Stimulated activated CD4-positive, alpha-beta T cell treated with anti-CD3 and anti-CD28 coated beads, Interleukin-1b, Interleukin-23, amount 100 ng/mL, for 48 hours (primary cell): ENCODE results near the gene GAPDH.
A peak's percentile ranks its signal among the peaks of the same experiment; 100 is the strongest.
"Not testable (repeated sequence)": the region's sequence is repeated elsewhere in the genome, so short reads cannot be mapped to it uniquely, and the experiment has no call there.

Experiments used
- DNase-seq: peaks from one replicate; pipeline ENCODE4 v3.0.0-alpha.2; 2020

GAPDH gene

DNA sequence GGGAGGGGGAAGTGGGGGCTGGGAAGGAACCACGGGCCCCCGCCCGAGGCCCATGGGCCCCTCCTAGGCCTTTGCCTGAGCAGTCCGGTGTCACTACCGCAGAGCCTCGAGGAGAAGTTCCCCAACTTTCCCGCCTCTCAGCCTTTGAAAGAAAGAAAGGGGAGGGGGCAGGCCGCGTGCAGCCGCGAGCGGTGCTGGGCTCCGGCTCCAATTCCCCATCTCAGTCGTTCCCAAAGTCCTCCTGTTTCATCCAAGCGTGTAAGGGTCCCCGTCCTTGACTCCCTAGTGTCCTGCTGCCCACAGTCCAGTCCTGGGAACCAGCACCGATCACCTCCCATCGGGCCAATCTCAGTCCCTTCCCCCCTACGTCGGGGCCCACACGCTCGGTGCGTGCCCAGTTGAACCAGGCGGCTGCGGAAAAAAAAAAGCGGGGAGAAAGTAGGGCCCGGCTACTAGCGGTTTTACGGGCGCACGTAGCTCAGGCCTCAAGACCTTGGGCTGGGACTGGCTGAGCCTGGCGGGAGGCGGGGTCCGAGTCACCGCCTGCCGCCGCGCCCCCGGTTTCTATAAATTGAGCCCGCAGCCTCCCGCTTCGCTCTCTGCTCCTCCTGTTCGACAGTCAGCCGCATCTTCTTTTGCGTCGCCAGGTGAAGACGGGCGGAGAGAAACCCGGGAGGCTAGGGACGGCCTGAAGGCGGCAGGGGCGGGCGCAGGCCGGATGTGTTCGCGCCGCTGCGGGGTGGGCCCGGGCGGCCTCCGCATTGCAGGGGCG lies at the start of gene GAPDH:
Gene GAPDH (plus strand): TSS at position 595 of the 772 bp plus-strand sequence. CDS start 316 bp downstream, outside the sequence.
- DNase-seq: peak; percentile 92

DNA sequence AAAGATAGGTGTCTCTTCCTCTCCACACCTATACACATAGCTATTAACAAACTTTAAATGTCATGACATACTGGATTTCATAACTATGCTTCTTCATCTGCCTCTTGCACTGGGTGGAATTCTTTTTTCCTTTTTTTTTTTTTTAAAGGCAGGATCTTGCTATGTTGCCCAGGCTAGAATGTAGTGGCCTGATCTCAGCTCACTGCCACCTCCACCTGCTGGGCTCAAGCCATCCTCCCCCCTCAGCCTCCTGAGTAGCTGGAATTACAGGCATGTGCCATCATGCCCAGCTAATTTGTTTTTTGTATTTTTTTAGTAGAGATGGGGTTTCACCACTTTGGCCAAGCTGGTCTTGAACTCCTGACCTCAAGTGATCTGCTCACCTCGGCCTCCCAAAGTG lies 46.1 kb upstream of the GAPDH start:
- DNase-seq: no peak

DNA sequence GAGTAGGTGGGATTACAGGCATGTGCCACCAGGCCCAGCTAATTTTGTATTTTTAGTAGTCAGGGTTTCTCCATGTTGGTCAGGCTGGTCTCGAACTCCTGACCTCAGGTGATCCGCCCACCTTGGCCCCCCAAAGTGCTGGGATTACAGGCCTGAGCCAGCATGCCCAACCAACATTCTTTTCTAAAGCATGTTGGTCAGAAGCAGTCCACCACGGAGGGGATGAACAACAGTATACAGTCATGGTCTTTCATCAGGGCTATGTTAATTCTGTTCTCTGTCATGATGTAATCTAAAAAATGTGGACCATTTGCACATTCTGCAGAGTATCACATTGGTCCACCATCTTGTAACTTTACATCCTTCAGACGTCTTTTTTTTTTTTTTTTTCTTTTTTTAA lies 44.9 kb upstream of the GAPDH start:
- no peak for DNase-seq

DNA sequence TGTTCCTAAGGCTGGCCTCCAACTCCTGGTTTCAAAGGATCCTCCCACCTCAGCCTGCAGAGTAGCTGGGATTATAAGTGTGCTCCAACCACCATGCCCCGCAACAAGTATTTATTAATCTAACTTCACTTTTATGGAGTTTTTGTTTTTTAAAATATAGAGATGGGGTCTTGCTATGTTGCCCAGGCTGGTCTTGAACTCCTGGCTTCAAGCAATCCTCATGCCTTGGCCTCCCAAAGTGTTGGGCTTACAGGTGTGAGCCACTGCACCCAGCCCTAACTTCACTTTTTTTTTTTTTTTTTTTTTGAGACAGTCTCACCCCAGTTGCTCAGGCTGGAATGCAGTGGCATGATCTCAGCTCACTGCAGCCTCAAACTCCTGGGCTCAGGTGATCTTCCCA lies 43.6 kb upstream of the GAPDH start:
- DNase-seq: not testable (repeated sequence)

DNA sequence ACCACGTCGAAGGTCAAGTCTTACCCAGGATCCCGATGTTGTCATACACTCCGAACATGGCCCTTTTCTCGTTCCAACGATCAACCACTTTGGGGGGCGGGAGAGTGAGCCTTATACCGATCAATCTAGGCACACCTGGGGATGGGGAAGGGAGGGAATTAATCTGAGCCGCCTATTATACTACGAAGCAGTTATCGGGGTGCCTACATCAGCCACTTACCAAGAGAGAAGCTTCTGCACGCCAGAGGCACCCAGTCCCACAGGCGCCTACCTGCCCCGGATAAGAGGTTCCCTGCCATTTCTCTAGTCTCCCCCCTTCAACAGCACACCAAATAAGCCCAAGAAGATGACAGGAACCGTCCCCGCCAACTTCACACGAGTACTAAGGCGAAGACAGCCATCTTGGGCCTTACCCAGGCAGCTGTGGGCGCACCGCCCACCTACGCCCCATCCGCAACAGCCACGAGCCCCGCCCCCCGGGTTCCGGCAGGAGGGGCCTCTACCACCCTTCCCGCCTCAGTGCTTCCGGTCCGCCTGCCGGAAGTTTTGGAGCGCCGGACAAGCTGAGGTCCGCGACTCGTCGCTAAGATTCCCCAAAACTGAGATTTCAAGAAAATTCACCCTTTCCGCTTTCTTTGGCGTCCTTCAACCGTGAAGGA lies 41.4 kb upstream of the GAPDH start, which contains the start of gene MRPL51:
Gene MRPL51 (minus strand): TSS at position 425 of the 659 bp plus-strand sequence. CDS start 126 bp downstream, at position 299.
- peak; percentile 99 for DNase-seq

DNA sequence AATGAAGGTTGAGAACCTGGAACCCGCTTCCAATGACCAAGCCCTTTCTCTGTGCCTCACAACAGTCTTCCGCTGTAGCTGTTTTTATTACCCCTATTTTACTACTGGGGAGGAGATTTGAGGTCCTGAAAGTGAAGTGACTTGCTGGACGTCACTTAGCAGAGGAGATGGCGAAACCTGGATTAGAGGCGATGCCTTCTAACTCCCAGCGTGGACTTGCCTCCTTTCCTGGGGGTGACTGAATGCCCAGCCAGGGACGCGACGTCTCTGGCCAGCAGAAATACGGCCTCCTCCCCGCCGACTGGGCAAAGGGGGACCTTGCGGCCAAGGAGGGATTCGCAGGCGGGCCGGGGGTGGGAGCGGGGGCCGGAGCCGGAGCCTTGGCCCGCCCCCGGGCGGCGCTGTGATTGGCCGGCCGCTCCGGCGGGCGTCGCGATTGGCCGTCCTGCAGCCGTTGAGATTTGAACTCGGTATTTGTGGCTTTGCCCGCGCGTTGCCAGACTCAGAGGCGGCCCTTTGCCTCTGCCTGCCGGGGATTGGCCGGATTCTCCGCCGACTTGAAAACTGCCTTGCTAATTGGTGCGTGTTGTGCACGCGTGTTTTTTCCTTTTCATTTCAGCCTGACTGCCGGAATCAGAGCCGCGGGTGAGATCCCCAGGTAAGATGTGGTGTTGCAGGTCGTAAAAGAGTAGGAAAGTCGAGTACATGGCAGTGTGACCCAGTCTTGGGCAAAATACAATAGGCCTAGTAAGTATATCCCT lies 40.6 kb upstream of the GAPDH start, which contains the start of gene NCAPD2:
Gene NCAPD2 (plus strand): TSS at position 606 of the 761 bp plus-strand sequence. CDS start 997 bp downstream, outside the sequence.
- DNase-seq: peak; percentile 98

DNA sequence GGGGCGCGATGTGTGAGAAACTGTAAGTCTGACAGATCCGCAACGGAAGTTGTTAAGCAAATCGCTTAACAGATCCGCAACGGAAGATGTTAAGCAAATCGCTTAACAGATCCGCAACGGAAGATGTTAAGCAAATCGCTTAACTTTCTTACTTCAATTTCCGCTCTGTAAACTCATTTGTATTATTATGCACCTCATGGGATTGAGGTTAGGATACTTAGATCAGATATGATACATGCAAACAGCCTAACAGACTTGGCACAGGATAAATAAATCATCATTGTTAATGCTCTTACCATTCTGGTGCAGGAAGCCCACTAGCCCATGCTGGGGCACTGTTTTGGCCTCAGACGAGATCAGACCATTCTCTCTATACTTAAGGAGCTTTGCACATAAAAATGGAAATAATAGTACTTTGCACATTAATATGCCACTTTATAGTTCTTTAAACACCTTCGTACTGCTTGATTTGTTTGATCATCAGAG lies 40.0 kb upstream of the GAPDH start:
- no peak for DNase-seq

DNA sequence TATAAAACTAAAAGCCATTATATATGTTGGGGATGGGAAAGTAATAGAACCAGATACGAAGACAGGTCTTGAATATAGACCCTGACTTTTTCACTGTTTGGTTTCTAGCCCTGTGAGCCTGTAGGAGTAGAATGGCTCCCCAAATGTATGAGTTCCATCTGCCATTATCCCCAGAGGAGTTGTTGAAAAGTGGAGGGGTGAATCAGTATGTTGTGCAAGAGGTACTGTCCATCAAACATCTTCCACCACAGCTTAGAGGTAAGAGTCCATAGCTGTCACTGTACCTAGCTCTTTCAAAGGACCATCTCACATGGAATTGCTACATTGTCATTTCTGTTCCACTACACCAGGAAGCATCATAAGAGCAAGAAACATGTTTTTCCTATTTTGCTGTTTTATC lies 39.3 kb upstream of the GAPDH start:
- no peak for DNase-seq

DNA sequence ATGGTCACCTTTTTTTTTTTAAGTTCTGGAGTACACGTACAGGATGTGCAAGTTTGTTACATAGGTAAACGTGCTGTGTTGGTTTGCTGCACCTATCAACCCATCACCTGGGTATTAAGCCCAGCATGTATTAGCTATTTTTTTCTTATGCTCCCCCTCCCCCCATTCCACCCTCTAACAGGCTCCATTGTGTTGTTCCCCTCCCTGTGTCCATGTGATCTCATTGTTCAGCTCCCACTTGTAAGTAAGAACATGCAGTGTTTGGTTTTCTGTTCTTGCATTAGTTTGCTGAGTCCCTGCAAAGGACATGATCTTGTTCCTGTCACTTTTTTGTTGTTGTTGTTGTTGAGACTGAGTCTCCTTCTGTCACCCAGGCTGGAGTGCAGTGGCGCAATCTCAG lies 37.0 kb upstream of the GAPDH start:
- not testable (repeated sequence) for DNase-seq

DNA sequence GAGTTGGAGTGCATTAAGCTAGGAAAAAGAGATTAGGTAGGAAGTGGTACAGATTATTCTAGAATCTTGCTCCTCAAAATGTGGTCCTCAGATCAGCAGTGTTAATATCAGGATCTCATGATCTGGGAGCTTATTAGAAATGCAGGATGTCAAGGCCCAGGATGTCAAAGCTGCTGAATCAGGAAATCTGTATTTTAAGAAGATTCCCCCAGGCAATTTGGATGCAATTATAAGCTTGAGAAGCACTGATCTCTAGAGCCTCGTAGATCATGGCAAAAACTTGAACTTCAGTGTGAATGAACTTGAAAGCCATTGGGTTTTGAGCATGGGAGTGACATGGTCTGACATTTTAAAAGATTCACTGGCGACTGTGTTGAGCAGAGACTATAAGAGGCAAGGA lies 33.9 kb upstream of the GAPDH start:
- no peak for DNase-seq

DNA sequence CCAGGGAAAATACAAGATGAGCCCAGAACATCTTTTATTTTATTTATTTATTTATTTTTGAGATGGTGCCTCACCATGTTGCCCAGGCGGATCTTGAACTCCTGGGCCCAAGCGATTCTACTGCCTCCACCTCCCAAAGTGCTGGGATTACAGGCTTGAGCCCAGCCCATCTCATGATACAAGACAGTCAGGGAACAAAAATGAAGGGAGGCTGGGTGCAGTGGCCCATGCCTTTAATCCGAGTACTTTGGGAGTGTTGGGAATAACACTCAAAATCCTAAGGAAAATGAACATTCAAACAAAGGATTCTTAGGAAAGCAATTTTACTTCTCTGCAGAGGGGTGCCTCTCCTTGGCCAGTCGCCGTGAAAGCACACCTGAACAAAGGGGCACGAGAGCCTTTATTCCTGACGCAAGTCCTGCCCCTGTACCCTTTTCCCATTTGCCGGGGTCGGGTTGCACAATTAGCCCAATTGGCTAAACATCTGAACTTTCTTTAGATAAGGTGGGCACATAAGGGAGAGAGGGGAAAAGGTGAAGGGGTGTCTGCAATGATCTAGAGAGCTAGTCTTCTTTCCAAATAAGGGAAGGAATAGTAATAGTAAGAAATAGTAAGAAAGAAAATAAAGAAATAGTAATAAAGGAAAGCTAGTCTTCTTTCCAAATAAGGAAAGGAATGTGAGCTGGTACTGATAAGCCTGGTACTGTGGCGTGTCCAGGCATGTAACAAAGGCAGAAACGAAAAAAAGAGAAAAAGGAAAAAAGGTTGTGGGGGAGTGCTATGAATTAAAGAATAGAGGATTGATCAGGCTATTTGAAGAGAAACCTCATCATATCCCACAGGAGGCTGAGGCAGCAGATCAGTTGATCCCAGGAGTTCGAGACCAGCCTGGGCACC lies 27.0 kb upstream of the GAPDH start:
- no peak for DNase-seq

DNA sequence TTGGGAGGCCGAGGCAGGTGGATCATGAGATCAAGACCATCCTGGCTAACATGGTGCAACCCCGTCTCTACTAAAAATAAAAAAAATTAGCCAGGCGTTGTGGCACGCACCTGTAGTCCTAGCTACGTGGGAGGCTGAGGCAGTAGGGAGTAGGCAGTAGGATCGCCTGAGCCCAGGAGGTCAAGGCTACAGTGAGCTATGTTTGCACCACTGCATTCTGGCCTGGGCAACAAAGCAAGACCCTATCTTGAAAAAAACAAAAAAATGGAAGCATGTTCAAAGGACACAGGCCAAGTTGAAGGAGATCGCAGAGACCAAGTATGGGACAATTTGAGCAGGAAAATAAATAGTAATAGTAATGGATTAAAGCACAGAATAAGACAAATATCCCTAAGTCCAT lies 26.2 kb upstream of the GAPDH start:
- DNase-seq: no peak

DNA sequence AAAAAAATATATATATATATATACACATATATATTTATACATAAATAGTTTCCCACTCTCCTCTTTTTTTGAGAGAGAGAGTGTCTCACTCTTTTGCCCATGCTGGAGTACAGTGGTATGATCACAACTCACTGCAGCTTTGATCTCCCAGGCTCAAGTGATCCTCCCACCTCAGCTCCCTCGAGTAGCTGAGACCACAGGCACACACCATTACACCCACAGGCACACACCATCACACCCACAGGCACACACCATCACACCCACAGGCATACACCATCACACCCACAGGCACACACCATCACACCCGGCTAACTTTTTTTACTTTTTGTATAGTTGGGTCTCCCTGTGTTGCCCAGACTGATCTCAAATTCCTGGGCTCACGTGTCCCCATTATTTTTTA lies 14.1 kb upstream of the GAPDH start:
- no peak for DNase-seq

DNA sequence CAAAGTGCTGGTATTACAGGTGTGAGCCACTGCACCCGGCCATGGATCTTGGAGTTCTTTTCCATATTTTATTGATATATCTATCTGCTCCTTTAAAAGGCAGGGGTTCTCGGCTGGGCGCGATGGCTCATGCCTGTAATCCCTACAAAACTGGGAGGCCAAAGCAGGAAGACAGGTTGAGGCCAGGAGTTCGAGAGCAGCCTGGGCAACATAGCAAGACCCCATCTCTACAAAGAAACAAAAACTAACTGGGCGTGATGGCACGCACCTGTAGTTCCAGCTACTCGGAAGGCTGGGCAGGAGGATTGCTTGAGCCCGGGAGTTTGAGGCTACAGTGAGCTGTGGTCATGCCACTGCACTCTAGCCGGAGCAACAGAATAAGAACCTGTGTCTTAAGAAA lies 12.1 kb upstream of the GAPDH start:
- no peak for DNase-seq

DNA sequence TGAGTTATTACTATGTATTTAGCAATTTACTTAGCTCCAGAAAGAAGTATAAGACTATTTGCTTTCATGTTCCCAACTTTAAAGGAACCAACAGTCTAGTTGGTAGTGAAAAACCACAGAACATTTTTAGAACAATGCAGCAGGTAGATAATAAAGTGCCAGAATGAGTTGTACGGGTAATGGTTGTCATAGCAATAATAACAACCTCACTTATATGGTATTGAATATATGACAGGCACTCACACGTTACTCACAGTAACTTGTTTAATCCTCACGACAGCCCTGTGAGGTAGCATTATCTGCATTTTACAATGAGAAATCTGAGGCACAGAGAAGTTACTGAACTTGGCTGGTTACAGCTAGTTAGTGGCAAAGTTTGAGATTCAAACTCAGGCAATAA lies 10.6 kb upstream of the GAPDH start:
- DNase-seq: no peak

DNA sequence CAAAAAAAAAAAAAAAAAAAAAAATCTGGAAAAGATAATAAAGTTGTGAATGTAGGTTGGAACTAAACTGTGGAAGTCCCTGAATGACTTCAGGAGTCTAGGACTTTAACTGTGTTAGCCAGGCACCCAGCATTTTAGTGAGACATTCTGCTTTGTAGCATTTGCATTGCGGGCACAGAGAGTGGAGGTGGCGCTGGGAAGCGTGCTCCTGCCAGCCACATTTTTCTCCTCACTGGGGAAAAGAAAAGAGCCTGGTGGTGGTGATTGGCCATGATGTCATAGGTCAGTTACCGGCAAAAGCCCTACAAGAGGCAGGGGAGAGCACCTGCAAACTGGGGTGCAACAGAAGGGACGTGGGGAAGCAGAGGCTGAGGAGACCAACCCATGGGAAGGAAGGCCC lies 9.7 kb upstream of the GAPDH start:
- no peak for DNase-seq

DNA sequence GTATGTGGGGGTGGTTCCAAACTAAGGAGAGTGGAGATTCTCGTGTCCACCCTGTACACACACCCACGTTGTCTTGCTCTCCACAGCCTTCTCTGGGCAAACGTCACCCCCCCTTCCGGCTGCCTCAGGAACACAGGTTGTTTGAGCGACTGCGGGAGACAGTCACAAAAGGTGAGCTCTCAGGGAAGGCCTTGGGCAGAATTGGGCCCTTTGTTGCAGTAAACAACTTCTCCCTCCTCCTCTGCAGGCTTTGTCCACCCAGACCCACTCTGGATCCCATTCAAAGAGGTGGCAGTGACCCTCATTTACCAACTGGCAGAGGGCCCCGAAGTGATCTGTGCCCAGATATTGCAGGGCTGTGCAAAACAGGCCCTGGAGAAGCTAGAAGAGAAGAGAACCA lies 8.1 kb upstream of the GAPDH start:
- DNase-seq: no peak

DNA sequence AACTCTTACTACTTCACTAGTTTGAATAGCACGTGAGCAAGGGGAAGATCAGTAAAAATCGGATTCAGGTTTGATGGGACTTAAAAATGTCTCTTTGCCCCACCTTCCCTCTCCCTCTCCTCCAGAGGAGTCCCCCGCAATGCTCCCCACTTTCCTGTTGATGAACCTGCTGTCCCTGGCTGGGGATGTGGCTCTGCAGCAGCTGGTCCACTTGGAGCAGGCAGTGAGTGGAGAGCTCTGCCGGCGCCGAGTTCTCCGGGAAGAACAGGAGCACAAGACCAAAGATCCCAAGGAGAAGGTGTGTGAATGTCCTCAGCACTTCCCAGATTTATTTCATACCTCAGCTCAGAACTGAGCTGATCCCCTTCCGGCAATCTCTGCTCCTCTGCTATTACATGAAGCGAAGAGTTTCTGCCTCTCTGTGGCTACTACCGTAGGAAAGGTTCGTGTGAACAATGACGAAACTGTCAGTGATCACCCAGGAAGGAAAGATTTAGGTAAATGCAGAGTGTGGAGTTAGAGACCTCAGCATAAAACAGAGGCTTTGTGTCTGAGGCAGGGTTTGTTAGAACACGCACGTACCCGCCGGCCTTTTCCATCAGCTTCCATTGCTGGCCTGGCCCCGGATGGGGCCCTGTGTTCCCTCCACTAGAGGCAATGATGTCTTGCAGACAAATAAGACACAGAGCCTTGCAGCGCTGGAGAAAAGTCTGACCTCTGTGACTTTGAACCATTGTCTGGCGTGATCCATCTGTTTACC lies 7.4 kb upstream of the GAPDH start:
- DNase-seq: no peak

DNA sequence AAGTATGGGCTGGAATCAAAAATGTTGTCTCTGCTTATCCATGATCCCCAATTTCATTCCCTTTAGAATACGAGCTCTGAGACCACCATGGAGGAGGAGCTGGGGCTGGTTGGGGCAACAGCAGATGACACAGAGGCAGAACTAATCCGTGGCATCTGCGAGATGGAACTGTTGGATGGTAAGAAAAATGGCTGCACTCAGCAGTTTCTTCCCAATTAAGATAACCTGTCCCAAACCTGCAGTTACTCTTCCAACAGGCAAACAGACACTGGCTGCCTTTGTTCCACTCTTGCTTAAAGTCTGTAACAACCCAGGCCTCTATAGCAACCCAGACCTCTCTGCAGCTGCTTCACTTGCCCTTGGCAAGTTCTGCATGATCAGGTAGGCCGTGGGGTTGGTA lies 6.6 kb upstream of the GAPDH start:
- no peak for DNase-seq

DNA sequence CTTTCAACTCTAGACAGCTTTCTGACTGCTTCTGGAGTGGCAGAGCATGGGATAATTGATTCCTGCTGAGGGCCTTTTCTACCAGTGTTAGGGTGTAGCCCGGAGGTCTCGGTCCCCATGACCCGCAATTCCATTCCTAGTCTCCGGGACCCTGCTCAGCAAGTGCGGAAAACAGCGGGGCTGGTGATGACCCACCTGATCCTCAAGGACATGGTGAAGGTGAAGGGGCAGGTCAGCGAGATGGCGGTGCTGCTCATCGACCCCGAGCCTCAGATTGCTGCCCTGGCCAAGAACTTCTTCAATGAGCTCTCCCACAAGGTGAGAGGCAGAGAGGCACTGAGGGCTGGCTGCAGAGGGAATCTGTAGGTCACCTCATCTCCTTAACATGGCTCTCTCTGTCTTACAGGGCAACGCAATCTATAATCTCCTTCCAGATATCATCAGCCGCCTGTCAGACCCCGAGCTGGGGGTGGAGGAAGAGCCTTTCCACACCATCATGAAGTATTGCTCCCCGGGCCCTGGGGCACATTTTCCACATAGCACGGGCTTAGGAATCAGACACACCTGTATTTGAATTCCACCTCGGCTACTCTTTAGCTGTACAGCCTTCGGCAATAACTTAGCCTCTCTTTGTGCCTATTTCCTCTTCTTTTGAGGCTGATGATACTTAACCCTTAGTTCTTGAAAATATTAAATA lies 5.6 kb upstream of the GAPDH start:
- DNase-seq: no peak

DNA sequence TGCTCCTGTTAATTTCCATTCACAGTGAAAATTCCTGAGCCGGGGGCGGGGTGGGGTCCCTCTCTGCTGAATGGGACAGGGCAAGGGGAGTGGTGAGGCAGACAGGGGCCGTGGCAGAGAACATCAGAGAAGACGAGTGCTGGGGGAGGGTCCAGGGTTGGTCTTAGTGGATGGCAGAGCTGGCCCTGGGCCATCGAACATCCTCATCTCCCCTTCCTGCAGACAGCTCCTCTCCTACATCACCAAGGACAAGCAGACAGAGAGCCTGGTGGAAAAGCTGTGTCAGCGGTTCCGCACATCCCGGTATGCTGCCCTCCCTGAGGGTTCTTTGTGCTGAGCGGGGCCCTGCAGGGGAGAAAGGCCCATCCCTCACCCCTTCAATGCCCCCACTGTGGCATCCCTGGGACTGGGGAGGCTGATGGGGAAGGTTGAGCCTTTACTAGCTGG lies 5.0 kb upstream of the GAPDH start:
- DNase-seq: no peak
